ENCODE results near the gene SFT2D2.

SFT2D2 gene

GRCh38 chr1:168271636-168272035 is 45.8 kb downstream of the SFT2D2 start:
- DNase-seq = no peak

GRCh38 chr1:168273575-168273974 is 47.8 kb downstream of the SFT2D2 start:
- no peak for DNase-seq

- DNase-seq = no peak
These were observed 53.4 kb downstream of the SFT2D2 start for GRCh38 chr1:168279253-168279652.

GRCh38 chr1:168280296-168280927 is 54.6 kb downstream of the SFT2D2 start, which contains the start of gene TBX19:
TSS of gene TBX19 (plus strand) at chr1:168280877. CDS start at chr1:168281091, 214 bp downstream.
- no peak for DNase-seq

GRCh38 chr1:168281603-168282325 is 56.0 kb downstream of the SFT2D2 start:
- no peak for DNase-seq

- DNase-seq = no peak
These were observed 59.7 kb downstream of the SFT2D2 start for GRCh38 chr1:168285521-168285790.

- no peak for DNase-seq
These were observed 60.4 kb downstream of the SFT2D2 start for GRCh38 chr1:168285971-168286927.

GRCh38 chr1:168287237-168287664 is 61.4 kb downstream of the SFT2D2 start:
- DNase-seq = no peak

- DNase-seq = no peak
These were observed 62.7 kb downstream of the SFT2D2 start for GRCh38 chr1:168288311-168289052.

GRCh38 chr1:168291222-168291837 is 65.5 kb downstream of the SFT2D2 start:
- no peak for DNase-seq

- DNase-seq = no peak
These were observed 67.6 kb downstream of the SFT2D2 start for GRCh38 chr1:168293356-168293755.

- no peak for DNase-seq
These were observed 69.8 kb downstream of the SFT2D2 start for GRCh38 chr1:168295411-168296114.

GRCh38 chr1:168297019-168297730 is 71.4 kb downstream of the SFT2D2 start:
- DNase-seq = no peak

GRCh38 chr1:168298446-168298845 is 72.6 kb downstream of the SFT2D2 start:
- DNase-seq = no peak

GRCh38 chr1:168300626-168301025 is 74.8 kb downstream of the SFT2D2 start:
- DNase-seq = no peak

- no peak for DNase-seq
These were observed 76.0 kb downstream of the SFT2D2 start for GRCh38 chr1:168301664-168302320.

All from CD4-positive, alpha-beta T cell treated with Interleukin-15 for 1 hour (primary cell).